ENCODE data around the gene ADCK2. TPM values are rescaled to one million over a fixed set of nuclear protein-coding genes. Genes with fewer than 3 reads are reported as not detected.
"Not testable (repeated sequence)": the region's sequence is repeated elsewhere in the genome, so short reads cannot be mapped to it uniquely, and the experiment has no call there.

Gene ADCK2
- polyA plus RNA-seq, 1 donor: 13.1 TPM

GRCh38 chr7:140674899-140675701 lies 2.4 kb downstream of the ADCK2 start:
- DNase-seq: no peak

- DNase-seq: no peak
Measured at GRCh38 chr7:140675726-140676125, 3.0 kb downstream of the ADCK2 start.

GRCh38 chr7:140676306-140676705 lies 3.6 kb downstream of the ADCK2 start:
- DNase-seq: no peak

GRCh38 chr7:140676956-140677355 lies 4.2 kb downstream of the ADCK2 start:
- DNase-seq: not testable (repeated sequence)

GRCh38 chr7:140677496-140677895 lies 4.8 kb downstream of the ADCK2 start:
- DNase-seq: no peak

GRCh38 chr7:140678081-140678815 lies 5.5 kb downstream of the ADCK2 start:
- DNase-seq: no peak

GRCh38 chr7:140678816-140679130 lies 6.0 kb downstream of the ADCK2 start:
- DNase-seq: no peak

GRCh38 chr7:140679186-140679585 lies 6.4 kb downstream of the ADCK2 start:
- no peak for DNase-seq

- no peak for DNase-seq
Measured at GRCh38 chr7:140680886-140681285, 8.1 kb downstream of the ADCK2 start.

- DNase-seq: no peak
Measured at GRCh38 chr7:140681766-140682165, 9.0 kb downstream of the ADCK2 start.

- no peak for DNase-seq
Measured at GRCh38 chr7:140683657-140684056, 10.9 kb downstream of the ADCK2 start.

- DNase-seq: no peak
Measured at GRCh38 chr7:140684066-140684950, 11.6 kb downstream of the ADCK2 start.

GRCh38 chr7:140685407-140686087 lies 12.8 kb downstream of the ADCK2 start:
- no peak for DNase-seq

GRCh38 chr7:140686921-140687320 lies 14.2 kb downstream of the ADCK2 start:
- no peak for DNase-seq

GRCh38 chr7:140688341-140688740 lies 15.6 kb downstream of the ADCK2 start:
- DNase-seq: no peak

GRCh38 chr7:140689199-140690152 lies 16.7 kb downstream of the ADCK2 start:
- DNase-seq: no peak

GRCh38 chr7:140691376-140692045 lies 18.8 kb downstream of the ADCK2 start:
- no peak for DNase-seq

GRCh38 chr7:140693849-140694248 lies 21.1 kb downstream of the ADCK2 start:
- not testable (repeated sequence) for DNase-seq

- DNase-seq: no peak
Measured at GRCh38 chr7:140694592-140694991, 21.8 kb downstream of the ADCK2 start.

GRCh38 chr7:140695381-140695780 lies 22.6 kb downstream of the ADCK2 start:
- no peak for DNase-seq
